ENCODE data around the gene STAB2. TPM values are rescaled to one million over a fixed set of nuclear protein-coding genes. Genes with fewer than 3 reads are reported as not detected.
A peak's percentile ranks its signal among the peaks of the same experiment; 100 is the strongest.

Gene STAB2
- total RNA-seq: not detected

DNA sequence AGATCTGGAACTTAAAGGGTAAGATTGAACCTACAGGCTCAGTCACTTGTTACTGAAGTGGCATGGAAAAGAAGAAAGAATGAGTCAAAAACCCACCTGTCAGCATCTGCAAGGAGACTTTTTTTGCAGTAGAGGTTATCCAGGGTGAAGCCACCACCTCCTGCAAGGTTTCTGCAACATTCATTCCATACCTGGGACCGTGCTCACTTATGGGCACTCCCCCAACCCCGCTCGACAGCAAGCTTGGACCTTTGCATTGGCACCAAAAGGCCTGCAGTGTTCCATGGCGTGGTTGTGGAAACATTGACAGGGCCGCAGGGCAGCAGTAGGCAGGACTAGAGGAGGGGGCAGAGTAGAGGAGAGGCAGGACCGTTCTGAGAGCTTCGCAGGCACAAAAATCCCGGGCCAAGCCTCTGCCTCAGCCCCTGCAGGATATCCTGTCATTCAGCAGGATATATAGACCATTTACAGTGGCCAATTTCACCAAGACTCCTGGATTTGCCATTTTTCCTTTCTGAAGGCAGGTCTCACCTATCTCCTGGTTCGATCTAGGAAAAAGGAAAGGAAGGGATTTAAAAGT is at the start of gene STAB2:
Gene STAB2, plus strand, starts transcription at position 483 of the 580 bp plus-strand sequence. CDS start 204 bp downstream, outside the sequence.
- DNase-seq (no peak), ATAC-seq (no peak)
- Mint-ChIP-seq H3K9me3 (ENCODE audit: low read depth) (no peaks in the 10 kb centered on the region), H3K27ac (no peak within 1 kb of the TSS), H3K4me1 (no peaks in the 10 kb centered on the region), H3K27me3 (peaks cover 20% of the 10 kb centered on the region), H3K36me3 (no peaks in the 10 kb centered on the region), H3K4me3 (no peak within 1 kb of the TSS)
- CTCF ChIA-PET: no interaction called here

DNA sequence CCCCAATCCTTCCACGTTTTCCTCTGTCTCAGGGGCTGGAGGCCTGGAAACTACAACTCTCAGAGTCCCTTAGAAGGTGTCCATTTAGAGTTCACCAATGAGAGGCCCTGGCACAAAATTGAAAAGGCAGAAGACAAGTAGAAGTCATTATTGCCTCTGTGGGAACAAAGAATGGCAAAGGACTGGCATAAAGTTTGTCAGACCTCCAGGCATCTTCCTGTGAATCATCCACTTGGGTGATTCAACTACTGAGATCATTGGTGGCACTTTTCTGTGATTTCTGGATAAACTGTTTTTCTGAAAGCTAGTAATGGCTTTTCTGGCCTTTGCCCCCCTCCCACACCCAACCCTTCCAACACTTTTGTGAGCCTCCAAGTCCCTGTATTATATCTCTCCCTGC is 48.7 kb upstream of the STAB2 start:
- Mint-ChIP-seq H3K36me3 (peaks cover 2% of the 10 kb centered on the region), H3K27ac (no peak overlapping the region), H3K27me3 (peaks cover 15% of the 10 kb centered on the region), H3K9me3 (ENCODE audit: low read depth) (no peaks in the 10 kb centered on the region), H3K4me3 (no peak overlapping the region), H3K4me1 (peaks cover 8% of the 10 kb centered on the region)
- DNase-seq (no peak), ATAC-seq (no peak)
- CTCF ChIA-PET: interaction anchor here (0.8 kb wide), 1 partner anchor 95 kb away, joined by 3 read pairs; no protein-coding TSS in a partner anchor

- H3K27me3 Mint-ChIP-seq: peaks cover 18% of the 10 kb centered on the region
Observed at GRCh38 chr12:103540319-103540718, 46.8 kb upstream of the STAB2 start.

GRCh38 chr12:103542078-103542477 is 45.0 kb upstream of the STAB2 start:
- Mint-ChIP-seq H3K27ac (no peak overlapping the region), H3K4me1 (peaks cover 8% of the 10 kb centered on the region), H3K36me3 (peaks cover 2% of the 10 kb centered on the region), H3K27me3 (peaks cover 18% of the 10 kb centered on the region), H3K9me3 (ENCODE audit: low read depth) (no peaks in the 10 kb centered on the region), H3K4me3 (no peak overlapping the region)
- ATAC-seq: no peak
- CTCF ChIA-PET: no interaction called here
- no peak for DNase-seq

More at GRCh38 chr12:103540319-103540718, 46.8 kb upstream of the STAB2 start:
- no peak overlapping the region for H3K27ac Mint-ChIP-seq
- CTCF ChIA-PET: interaction anchor here (1.0 to 1.6 kb wide), 2 partner anchors 592 to 657 kb away, joined by 4 read pairs; no protein-coding TSS in a partner anchor
- no peaks in the 10 kb centered on the region for H3K9me3 Mint-ChIP-seq (ENCODE audit: low read depth)
- peaks cover 2% of the 10 kb centered on the region for H3K36me3 Mint-ChIP-seq
- no peak for ATAC-seq
- no peak overlapping the region for H3K4me3 Mint-ChIP-seq
- peaks cover 8% of the 10 kb centered on the region for H3K4me1 Mint-ChIP-seq
- no peak for DNase-seq

GRCh38 chr12:103546959-103547358 is 40.1 kb upstream of the STAB2 start:
- no peaks in the 10 kb centered on the region for H3K9me3 Mint-ChIP-seq (ENCODE audit: low read depth)
- peaks cover 13% of the 10 kb centered on the region for H3K27me3 Mint-ChIP-seq
- peaks cover 13% of the 10 kb centered on the region for H3K4me1 Mint-ChIP-seq
- no peaks in the 10 kb centered on the region for H3K36me3 Mint-ChIP-seq
- no peak overlapping the region for H3K4me3 Mint-ChIP-seq
- no peak overlapping the region for H3K27ac Mint-ChIP-seq
- DNase-seq (no peak), ATAC-seq (no peak)
- CTCF ChIA-PET: interaction anchor here (2.5 to 6.0 kb wide), 4 partner anchors 43 to 664 kb away, joined by 14 to 60 read pairs (median 26); partner anchors contain the start of gene C12orf42

DNA sequence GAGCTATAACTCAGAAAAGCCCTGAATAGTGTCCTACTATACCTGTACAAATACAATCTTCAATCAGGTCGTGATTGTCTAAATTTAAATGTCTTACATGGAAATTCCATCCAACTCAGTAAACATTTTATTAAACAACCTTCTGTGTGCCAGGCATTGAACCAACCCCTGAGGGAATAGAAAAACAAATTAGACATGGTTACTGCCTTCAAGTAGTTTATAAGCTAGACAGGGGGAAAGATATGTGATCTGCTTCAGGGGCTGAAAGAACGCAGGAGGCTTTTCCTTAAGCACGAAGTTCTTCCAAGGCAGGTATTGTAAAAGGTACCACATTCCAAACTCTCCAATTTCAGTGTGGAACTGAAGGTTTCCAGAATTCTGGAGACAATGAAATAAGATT is 39.7 kb upstream of the STAB2 start:
- CTCF ChIA-PET: interaction anchor here (0.6 to 6.0 kb wide), 6 partner anchors 42 to 1408 kb away, joined by 3 to 60 read pairs (median 16); partner anchors contain the start of gene C12orf42
- H3K36me3 Mint-ChIP-seq: no peaks in the 10 kb centered on the region
- H3K27me3 Mint-ChIP-seq: peaks cover 16% of the 10 kb centered on the region
- no peak overlapping the region for H3K4me3 Mint-ChIP-seq
- no peak overlapping the region for H3K27ac Mint-ChIP-seq
- no peak for DNase-seq
- H3K9me3 Mint-ChIP-seq (ENCODE audit: low read depth): no peaks in the 10 kb centered on the region
- H3K4me1 Mint-ChIP-seq: peaks cover 13% of the 10 kb centered on the region
- no peak for ATAC-seq

DNA sequence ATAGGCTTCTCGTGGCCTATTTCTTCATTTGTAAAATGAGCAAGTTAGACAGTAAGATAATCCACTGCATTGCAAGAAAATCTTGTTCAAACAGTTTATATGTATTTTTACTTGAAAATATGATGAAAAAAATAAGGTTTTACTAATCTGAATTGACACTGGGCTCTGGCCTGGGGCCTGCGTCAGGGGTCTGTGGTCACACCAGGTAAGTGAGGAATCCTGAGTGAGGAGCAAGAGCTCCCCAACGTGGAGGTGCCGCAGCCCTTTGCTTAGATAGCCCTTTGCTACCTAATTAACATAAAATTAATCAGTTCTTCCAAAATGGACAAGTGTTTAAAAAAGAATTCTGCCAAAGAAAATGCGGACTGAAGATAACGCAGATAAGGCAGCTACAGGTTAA is 39.1 kb upstream of the STAB2 start:
- Mint-ChIP-seq H3K4me1 (peaks cover 13% of the 10 kb centered on the region), H3K27me3 (peaks cover 21% of the 10 kb centered on the region), H3K9me3 (ENCODE audit: low read depth) (no peaks in the 10 kb centered on the region), H3K27ac (no peak overlapping the region), H3K4me3 (no peak overlapping the region), H3K36me3 (no peaks in the 10 kb centered on the region)
- CTCF ChIA-PET: interaction anchor here (0.6 to 6.0 kb wide), 13 partner anchors 13 to 1407 kb away, joined by 3 to 60 read pairs (median 4); partner anchors contain the start of gene C12orf42
- DNase-seq: no peak
- ATAC-seq: no peak

- Mint-ChIP-seq H3K4me1 (peaks cover 13% of the 10 kb centered on the region), H3K4me3 (no peak overlapping the region), H3K27ac (peak overlapping the region; percentile 60), H3K9me3 (ENCODE audit: low read depth) (no peaks in the 10 kb centered on the region), H3K27me3 (peaks cover 26% of the 10 kb centered on the region), H3K36me3 (no peaks in the 10 kb centered on the region)
- ATAC-seq: peak; percentile 84
- CTCF ChIA-PET: interaction anchor here (0.8 to 6.0 kb wide), 18 partner anchors 9 to 665 kb away, joined by 3 to 60 read pairs (median 3); partner anchors contain the start of gene C12orf42
- DNase-seq: peak; percentile 83
Observed at GRCh38 chr12:103548622-103549601, 38.2 kb upstream of the STAB2 start.

DNA sequence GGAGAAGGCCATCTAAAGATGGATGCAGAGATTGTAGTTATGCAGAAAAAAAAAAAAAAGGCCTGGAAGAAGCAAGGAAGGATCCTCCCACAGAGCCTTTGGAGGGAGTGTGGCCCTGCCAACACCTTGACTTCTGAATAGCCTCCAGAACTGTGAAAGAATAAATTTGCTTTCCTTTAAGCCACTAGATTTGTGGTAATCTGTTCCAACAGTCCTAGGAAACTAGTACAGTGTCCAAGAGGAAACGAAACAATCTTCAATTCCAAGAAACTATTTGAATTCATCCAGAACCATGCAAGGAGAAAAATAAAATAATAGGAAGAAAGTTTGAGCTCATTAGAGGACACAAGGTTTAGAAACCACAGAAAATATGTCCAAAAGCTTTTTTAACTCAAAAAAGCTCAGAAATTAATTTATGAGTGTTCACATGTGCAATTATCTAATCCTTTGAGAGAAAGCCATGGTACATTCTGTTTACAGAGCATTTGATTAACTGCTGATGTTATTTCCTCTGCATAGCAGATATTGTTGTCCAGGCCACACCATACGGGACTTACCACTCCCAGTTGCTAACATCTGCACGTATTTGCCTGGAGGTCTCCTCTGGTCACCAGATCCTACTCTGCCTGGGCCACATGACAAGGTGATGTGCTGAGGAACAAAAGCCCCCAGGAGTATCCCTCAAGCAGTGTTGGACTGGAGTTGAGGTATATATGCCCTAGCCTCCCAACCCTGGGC is 30.0 kb upstream of the STAB2 start:
- peaks cover 21% of the 10 kb centered on the region for H3K27me3 Mint-ChIP-seq
- H3K4me1 Mint-ChIP-seq: no peaks in the 10 kb centered on the region
- ATAC-seq (no peak), DNase-seq (no peak)
- H3K9me3 Mint-ChIP-seq (ENCODE audit: low read depth): no peaks in the 10 kb centered on the region
- H3K4me3 Mint-ChIP-seq: no peak overlapping the region
- H3K36me3 Mint-ChIP-seq: no peaks in the 10 kb centered on the region
- H3K27ac Mint-ChIP-seq: no peak overlapping the region
- CTCF ChIA-PET: interaction anchor here (1.0 kb wide), 1 partner anchor 8 kb away, joined by 3 read pairs; no protein-coding TSS in a partner anchor

DNA sequence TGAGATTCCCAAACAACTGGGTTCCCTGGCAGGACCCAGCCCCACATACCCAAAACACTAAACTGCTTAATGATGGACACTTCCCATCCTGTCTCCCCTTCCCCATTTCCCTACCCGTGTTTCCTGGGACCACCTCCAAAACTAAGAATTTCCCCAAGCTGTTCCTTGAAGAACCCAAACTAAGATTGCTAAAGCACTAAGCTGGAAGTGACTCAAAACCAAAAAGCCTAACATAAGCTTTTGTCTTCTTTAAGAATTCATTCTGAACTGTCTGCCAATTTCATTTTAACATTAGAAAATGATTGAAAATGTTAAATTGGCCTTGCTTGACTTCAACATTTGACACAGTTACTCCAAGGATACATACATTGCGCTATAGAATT is 29.5 kb upstream of the STAB2 start:
- H3K27me3 Mint-ChIP-seq: peaks cover 16% of the 10 kb centered on the region

DNA sequence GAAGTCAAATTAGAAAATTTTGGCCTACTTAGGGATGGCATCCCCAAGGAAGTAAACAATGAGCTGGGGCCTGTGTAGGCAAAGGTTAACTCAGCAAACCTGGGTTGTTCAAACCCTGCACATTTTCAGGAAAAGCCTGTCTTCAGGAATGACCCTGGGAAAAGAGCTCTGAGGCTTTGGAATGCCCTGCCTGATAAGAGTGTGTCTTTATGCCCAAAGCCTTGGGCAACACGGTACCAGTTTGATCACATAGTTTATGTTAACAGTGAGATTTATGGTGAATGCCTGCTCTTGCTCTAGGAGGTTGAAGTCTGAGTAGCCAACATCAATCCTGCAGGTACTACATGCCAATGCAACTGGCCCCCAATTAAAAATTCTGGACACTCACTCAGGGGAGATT is 28.2 kb upstream of the STAB2 start:
- no peaks in the 10 kb centered on the region for H3K9me3 Mint-ChIP-seq (ENCODE audit: low read depth)
- H3K4me3 Mint-ChIP-seq: no peak overlapping the region
- no peaks in the 10 kb centered on the region for H3K4me1 Mint-ChIP-seq
- DNase-seq (no peak), ATAC-seq (no peak)
- no peaks in the 10 kb centered on the region for H3K36me3 Mint-ChIP-seq
- CTCF ChIA-PET: no interaction called here
- no peak overlapping the region for H3K27ac Mint-ChIP-seq
- H3K27me3 Mint-ChIP-seq: peaks cover 11% of the 10 kb centered on the region

More for the DNA sequence above, 29.5 kb upstream of the STAB2 start:
- H3K27ac Mint-ChIP-seq: no peak overlapping the region
- H3K4me1 Mint-ChIP-seq: no peaks in the 10 kb centered on the region
- H3K36me3 Mint-ChIP-seq: no peaks in the 10 kb centered on the region
- no peak overlapping the region for H3K4me3 Mint-ChIP-seq
- CTCF ChIA-PET: interaction anchor here (1.0 kb wide), 1 partner anchor 8 kb away, joined by 3 read pairs; no protein-coding TSS in a partner anchor
- ATAC-seq (no peak), DNase-seq (no peak)
- H3K9me3 Mint-ChIP-seq (ENCODE audit: low read depth): no peaks in the 10 kb centered on the region

DNA sequence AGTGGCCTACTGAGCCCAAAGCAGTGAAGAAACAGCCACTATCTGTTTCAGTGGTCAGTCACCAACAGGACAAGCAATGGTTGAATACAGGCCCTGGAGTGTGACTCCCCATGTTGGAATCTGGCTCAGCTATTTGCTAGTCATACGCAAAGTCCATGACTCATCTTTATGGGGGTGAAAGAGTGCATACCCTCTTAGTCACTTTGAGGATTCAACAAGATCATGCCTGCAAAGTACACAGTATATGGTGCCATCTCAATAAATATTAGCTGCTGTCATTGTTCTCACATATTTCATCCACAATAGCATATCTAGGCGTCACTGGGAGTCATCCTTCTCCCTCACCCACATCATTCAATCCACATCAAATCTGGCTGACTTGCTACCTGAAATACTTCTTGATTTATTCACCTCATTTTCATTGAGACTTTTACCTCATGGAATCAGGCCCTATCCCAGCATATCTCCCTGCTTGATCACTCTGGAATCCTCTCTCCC is 26.4 kb upstream of the STAB2 start:
- CTCF ChIA-PET: interaction anchor here (1.0 kb wide), 1 partner anchor 72 kb away, joined by 3 read pairs; no protein-coding TSS in a partner anchor

More for the DNA sequence above, 26.4 kb upstream of the STAB2 start:
- Mint-ChIP-seq H3K4me3 (no peak overlapping the region), H3K27ac (no peak overlapping the region), H3K9me3 (ENCODE audit: low read depth) (peaks cover 2% of the 10 kb centered on the region), H3K27me3 (peaks cover 9% of the 10 kb centered on the region), H3K4me1 (no peaks in the 10 kb centered on the region), H3K36me3 (no peaks in the 10 kb centered on the region)
- DNase-seq (no peak), ATAC-seq (no peak)

All from activated CD8-positive, alpha-beta memory T cell treated with anti-CD3 and anti-CD28 coated beads, Interleukin-2, amount 10 ng/mL, durations not matched to agents 7 days and 5 days (primary cell).